ENCODE data around the gene CORIN.
A peak's percentile ranks its signal among the peaks of the same experiment; 100 is the strongest.
"Not testable (repeated sequence)": the region's sequence is repeated elsewhere in the genome, so short reads cannot be mapped to it uniquely, and the experiment has no call there.

The CORIN gene

GRCh38 chr4:47720787-47721186 is 117.1 kb downstream of the CORIN start:
- no peak for DNase-seq

DNA sequence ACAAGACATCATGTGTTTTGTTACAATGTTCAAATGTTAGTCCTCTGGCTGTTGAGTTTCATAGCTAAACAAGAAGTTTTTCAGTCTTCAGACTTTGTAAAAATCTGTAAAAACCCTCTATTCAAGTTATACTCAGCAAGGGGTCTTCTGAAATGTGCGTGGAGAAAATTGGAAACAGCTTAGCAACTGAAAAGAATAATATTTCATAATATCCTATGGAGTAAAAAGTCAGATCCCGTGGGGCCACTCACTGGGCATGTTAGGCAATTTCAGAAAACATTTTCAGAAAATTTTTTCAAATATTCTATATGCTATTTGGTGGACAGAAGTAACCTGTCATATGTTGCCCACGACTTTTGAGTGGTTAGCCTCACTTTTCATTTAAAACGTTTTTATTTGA is 118.3 kb downstream of the CORIN start:
- DNase-seq, result no peak

- DNase-seq, result no peak
Measured at GRCh38 chr4:47718696-47719095, 119.2 kb downstream of the CORIN start.

- no peak for DNase-seq
Measured at GRCh38 chr4:47717188-47717587, 120.7 kb downstream of the CORIN start.

DNA sequence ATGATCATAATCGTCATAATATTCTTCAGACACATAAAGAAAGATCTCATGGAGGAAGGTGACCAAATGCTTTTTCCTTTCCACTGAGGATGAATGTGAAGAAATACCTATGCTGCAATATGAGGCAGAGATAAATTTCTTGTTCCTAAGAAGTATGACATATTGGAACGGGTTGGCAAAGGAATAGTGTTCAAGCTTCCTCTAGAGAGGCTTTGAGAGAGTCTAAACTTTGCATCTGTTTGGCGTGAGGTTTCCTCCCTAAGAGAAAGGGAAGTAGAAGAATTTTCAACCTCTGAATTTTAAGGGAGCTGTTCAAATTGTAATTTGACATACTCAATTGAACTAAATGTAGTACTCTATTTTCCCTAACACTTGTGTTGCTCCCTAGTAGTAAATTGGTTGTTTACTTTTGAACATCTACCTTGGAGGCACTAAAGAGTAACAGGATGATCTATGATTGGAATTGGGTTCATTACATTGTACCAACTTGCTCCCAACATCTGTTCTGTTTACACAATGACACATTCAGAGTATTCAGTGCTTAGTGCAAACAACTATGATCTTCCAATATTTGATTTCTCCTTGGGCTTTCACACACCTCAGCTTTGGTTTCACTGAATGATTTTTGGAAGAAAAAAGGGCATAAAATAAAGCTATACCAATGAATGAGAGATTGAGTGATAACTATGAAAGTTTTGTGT is 122.0 kb downstream of the CORIN start:
- DNase-seq, result no peak

- DNase-seq, result no peak
Measured at GRCh38 chr4:47714269-47714668, 123.6 kb downstream of the CORIN start.

DNA sequence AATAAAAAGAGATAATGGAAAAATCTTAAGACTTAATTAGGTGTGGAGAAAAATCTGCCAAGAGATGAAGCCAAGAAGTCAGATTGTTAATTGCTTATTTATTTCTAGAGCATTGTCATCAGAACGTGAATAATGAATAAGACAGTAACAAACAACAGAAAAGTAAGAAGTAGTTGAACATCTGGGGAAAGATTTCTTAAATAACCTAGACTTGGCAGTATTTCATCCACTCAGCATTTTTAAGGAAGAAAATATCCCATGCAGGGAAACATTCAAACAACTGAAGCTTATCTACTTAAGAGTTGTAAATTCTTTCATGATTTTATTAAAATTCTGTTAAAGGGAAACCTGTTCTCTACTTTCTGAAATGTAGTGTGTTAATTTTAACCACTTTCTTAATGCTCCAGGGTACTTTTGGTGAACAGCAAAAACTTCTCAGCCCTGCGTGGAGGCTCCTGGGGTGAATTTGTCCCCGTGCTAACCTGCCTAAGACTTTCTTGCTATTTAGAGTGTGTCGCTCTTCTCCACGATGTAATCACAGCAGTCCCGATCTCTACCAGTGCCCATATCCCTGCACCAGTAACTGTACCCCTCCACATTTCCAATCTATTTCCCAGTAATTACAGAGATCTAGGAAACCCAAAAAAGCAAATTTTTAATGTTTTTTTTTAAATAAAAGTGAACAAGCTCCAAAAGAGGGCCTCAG is 124.6 kb downstream of the CORIN start:
- no peak for DNase-seq

DNA sequence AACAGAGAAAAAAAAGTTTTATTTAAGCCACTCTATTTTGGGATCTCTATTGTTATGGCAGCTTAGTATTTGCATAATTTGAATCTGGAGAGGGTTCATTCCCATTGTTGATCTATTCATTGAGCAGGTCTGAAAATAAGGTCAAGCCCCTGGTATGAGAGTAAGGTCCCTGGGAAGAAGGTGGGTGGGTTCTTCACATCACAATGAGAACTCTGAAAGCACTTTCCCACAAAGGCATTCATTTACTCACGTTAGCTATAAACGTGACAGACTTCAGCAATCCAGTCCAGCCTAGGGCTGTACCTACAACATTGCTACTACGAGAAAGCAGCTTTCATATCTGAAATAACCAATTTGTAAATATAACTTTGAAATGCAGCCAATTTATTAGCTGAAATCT is 126.2 kb downstream of the CORIN start:
- DNase-seq, result no peak

GRCh38 chr4:47711183-47711582 is 126.7 kb downstream of the CORIN start:
- DNase-seq, result no peak

- not testable (repeated sequence) for DNase-seq
Measured at GRCh38 chr4:47706352-47706751, 131.5 kb downstream of the CORIN start.

- DNase-seq, result no peak
Measured at GRCh38 chr4:47705326-47705981, 132.4 kb downstream of the CORIN start.

- peak; percentile 10 for DNase-seq
Measured at GRCh38 chr4:47704693-47705325, 133.1 kb downstream of the CORIN start.

DNA sequence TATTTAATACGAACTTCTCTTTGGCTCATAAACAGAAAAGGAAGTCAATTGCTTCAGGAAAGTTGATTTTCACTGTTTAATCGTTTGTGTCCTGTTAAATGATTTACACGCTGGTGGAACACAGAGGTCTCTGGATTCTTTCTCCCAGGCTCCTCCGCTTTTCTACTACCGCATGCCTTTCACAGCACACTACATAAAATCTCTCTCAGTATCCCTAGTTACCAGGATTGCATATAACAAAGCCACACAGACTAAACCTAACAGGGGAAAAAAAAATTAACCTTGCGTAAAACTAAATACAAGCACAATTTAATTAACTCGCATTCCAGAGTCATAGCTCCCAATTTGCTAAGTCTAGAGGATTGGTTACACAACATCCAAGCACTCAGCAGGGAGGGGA is 133.9 kb downstream of the CORIN start:
- no peak for DNase-seq

DNA sequence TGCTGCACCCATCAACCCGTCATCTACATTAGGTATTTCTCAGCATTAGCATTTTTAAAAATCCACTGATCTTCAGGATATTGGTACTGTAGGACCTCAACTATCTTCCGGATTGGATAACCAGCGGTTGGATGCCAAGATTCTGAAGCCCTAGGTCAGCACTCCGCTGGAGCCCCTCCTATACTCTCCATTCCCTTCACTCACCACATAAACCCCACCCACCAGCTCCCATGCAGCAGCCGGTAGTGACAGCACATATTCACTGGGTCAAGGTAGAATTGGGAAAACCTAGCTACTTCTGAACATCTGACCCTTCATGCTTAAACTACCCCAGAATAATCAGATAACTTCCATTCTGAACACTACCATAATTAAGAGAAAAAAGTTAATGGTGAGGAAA is 134.9 kb downstream of the CORIN start:
- DNase-seq, result no peak

DNA sequence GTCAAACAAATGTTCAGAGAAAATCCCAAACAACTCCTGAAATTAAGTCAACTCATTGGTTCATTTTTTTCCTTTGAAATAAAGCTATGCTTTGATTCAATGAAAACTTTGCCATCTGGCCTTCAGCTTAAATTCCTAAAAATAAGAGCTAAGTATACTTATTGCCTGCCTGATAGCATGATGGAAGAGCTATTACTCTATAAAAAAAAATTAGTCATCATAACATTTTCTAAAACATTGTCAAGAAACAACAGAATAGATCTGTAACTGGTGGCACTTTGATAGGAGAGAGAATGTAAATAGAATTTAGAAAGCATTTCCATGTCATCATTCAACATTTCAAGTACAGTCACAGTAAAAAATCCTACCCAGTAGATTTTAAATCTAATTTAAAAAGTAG is 136.6 kb downstream of the CORIN start:
- DNase-seq, result no peak

DNA sequence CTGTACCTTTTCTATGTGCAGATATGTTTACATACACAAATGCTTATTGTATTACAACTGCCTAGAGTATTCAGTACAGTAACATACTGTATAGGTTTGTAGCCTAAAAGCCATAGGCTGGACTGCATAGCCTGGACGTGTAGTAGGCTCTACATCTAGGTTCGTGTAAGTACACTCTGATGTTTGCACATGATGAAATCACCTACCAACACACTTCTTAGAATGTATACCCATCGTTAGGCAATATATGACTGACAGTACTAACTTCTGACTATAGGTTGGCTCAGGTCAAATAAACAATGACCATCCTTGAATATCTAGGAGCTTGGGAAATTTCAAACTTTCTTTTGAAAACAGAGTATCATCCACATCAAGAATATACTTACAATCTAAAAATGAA is 139.0 kb downstream of the CORIN start:
- DNase-seq, result no peak

DNA sequence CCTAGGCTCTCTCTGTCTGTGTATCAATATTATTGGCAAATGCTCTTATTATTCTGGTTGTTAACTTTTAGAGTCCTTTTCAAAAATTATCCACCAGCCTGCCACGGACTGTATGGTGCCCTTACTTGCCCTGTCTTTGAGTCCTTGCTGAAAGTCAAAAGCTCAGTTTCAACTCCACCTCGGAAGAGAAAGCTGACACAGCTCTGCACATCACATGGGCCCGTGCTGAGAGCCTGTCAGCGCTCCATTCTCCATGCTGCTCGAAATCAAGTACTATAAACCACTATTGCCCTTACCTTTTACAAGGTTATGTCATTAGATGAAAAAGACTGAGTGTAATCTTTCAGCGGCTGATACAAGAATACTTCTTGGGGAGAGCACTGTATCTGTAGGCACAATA is 141.0 kb downstream of the CORIN start:
- no peak for DNase-seq

DNA sequence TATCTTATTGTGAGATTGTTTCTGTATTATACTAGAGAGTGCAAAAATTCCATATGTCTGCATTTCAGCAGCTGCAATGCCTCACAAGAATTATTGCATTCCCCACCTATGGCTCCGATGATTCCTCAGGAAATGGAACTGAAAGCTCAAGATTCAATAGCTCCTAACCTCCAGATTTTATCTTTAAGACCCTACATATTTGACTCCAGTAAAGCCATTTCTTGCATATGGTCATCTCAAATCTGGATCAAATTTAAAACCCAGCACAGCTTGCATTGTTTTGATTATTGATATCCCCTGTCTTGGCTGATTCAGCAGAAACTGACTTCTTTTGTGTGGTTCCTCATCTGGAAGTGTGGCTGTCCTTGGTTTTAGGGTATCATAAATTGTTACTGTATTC is 142.6 kb downstream of the CORIN start:
- DNase-seq, result no peak

- no peak for DNase-seq
Measured at GRCh38 chr4:47694322-47694721, 143.5 kb downstream of the CORIN start.

GRCh38 chr4:47692691-47693090 is 145.2 kb downstream of the CORIN start:
- no peak for DNase-seq

- not testable (repeated sequence) for DNase-seq
Measured at GRCh38 chr4:47691757-47692383, 146.0 kb downstream of the CORIN start.

DNA sequence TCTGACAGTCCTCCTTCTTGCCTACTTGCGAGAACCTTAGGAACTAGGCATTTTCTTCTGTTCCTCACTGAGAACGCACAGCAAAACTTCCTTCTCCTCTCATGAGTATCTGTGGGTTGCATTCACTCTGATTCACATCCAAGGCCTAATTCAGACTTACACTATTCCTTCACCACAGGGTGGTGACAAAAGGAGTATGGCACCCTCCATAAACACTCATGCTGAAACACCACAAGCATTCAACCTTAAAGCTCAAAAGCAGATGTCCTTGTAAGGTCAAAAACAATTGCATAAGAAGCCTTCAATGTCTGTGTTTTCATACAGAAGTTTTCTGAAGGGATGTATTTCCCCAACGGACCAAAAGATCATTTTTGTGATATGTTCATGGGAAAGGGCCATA is 147.3 kb downstream of the CORIN start:
- DNase-seq, result no peak

- DNase-seq, result peak; percentile 68
Measured at GRCh38 chr4:47686294-47686872, 151.5 kb downstream of the CORIN start.

All from stimulated activated CD4-positive, alpha-beta T cell treated with anti-CD3 and anti-CD28 coated beads, Interleukin-1b, Interleukin-23, amount 100 ng/mL, for 48 hours (primary cell).